Measurements from ENCODE around the gene DNASE1L3. TPM values are rescaled to one million over a fixed set of nuclear protein-coding genes. Genes with fewer than 3 reads are reported as not detected.
A peak's percentile ranks its signal among the peaks of the same experiment; 100 is the strongest.

The DNASE1L3 gene
- polyA plus RNA-seq, 2 of the 4 experiments (the other 2 are of a cell fraction) = 0.19 TPM; not detected in 1

- ChIA-PET CTCF (no interaction called here), POLR2A (no interaction called here)
- FAIRE-seq (no peak), DNase-seq (ENCODE audit: low read depth in 1 of 2, low spot score in 1 of 2) (no peak), ATAC-seq (no peak)
- TF ChIP-seq NPAS2 (CRISPR knock-in tag; IDR thresholded peaks at IDR 0.05; ENCODE audit: borderline replicate concordance) (no peak), RAD21 (conservative IDR thresholded peaks at IDR 0.05 in 1 of 2, IDR thresholded peaks at IDR 0.05 in 1 of 2) (no peak), REST (IDR thresholded peaks at IDR 0.05) (no peak), HEYL (CRISPR knock-in tag; IDR thresholded peaks at IDR 0.05) (no peak), E2F6 (IDR thresholded peaks at IDR 0.05; ENCODE audit: borderline replicate concordance, low read depth) (no peak), USF2 (IDR thresholded peaks at IDR 0.05) (no peak), KDM5A (IDR thresholded peaks at IDR 0.05) (no peak), HMGXB4 (CRISPR knock-in tag; IDR thresholded peaks at IDR 0.05; ENCODE audit: borderline replicate concordance) (no peak), EP300 (IDR thresholded peaks at IDR 0.05) (no peak), CHD2 (IDR thresholded peaks at IDR 0.05; ENCODE audit: low read length, partially characterized antibody) (no peak), SMC3 (IDR thresholded peaks at IDR 0.05) (no peak), TFCP2L1 (CRISPR knock-in tag; IDR thresholded peaks at IDR 0.05) (no peak), MYC (IDR thresholded peaks at IDR 0.05; ENCODE audit: borderline replicate concordance, low read length) (no peak), FOSL2 (IDR thresholded peaks at IDR 0.05) (no peak), FOSL2 (CRISPR knock-in tag; IDR thresholded peaks at IDR 0.05) (no peak)
- Histone ChIP-seq H3K27ac (peak overlapping the region in 1 of 2 experiments; percentile 37; a peak in 2 of 6 replicates), H3K9me3 (no peaks in the 10 kb centered on the region), H3K4me3 (no peak overlapping the region), H3K4me1 (peaks cover 56% of the 10 kb centered on the region), H3K4me2 (no peak overlapping the region)
- WGBS (ENCODE audit: missing lambda C conversion rate) = 73% methylated on average over 7 of the region's 7 CpGs
Measured at GRCh38 chr3:58144478-58145325, 66.1 kb downstream of the DNASE1L3 start.

- H3K4me1 ChIP-seq = peaks cover 51% of the 10 kb centered on the region
- FAIRE-seq (no peak), DNase-seq (ENCODE audit: low read depth in 1 of 2, low spot score in 1 of 2) (no peak), ATAC-seq (peak; percentile 24 to 28; a peak in 4 of 6 replicates)
- TF ChIP-seq ZFP36 (IDR thresholded peaks at IDR 0.05; ENCODE audit: borderline replicate concordance, partially characterized antibody) = no peak
- peak; percentile 38 for TF ChIP-seq MAFK (IDR thresholded peaks at IDR 0.05; ENCODE audit: partially characterized antibody)
- TF ChIP-seq RFX5 (IDR thresholded peaks at IDR 0.05) = no peak
- TF ChIP-seq TP53 (CRISPR knock-in tag; IDR thresholded peaks at IDR 0.05) = no peak
- WGBS (ENCODE audit: missing lambda C conversion rate) = 81% methylated on average over 6 of the region's 9 CpGs
- POLR2A ChIA-PET = no interaction called here
- peak overlapping the region in 1 of 2 experiments; percentile 63; a peak in 3 of 6 replicates for H3K27ac ChIP-seq
- no peaks in the 10 kb centered on the region for H3K9me3 ChIP-seq
- H3K4me3 ChIP-seq = no peak overlapping the region
- CTCF ChIA-PET = no interaction called here
- H3K4me2 ChIP-seq = 0 out of 3 replicates have a peak overlapping the region, but pooled peaks have one; percentile 25
Measured at GRCh38 chr3:58143417-58144055, 67.2 kb downstream of the DNASE1L3 start.

Data from A549 (cell line).